MG63 (cell line): ENCODE results near the gene ZNF668. TPM values are rescaled to one million over a fixed set of nuclear protein-coding genes. Genes with fewer than 3 reads are reported as not detected.

Experiments
- DNase-seq: peaks from one replicate; pipeline ENCODE4 v3.0.0-alpha.2; 2020
- H3K27me3 ChIP-seq: fragments of 250-450 bp; sonication (Bioruptor Pico); 2 replicates; pipeline ENCODE4 v1.5.1; 2020; ENCODE audit warnings: mild to moderate bottlenecking, moderate library complexity
- H3K36me3 ChIP-seq: fragments of 250-450 bp; sonication (Bioruptor Pico); 2 replicates; pipeline ENCODE4 v1.5.1; 2020; ENCODE audit warnings: mild to moderate bottlenecking, moderate library complexity
- H3K4me3 ChIP-seq: fragments of 250-450 bp; sonication (Bioruptor Pico); 2 replicates; pipeline ENCODE4 v1.5.1; 2020; ENCODE audit warnings: mild to moderate bottlenecking, moderate library complexity
- H3K9me3 ChIP-seq: fragments of 250-450 bp; sonication (Bioruptor Pico); 2 replicates; pipeline ENCODE4 v1.5.1; 2020; ENCODE audit warnings: mild to moderate bottlenecking, moderate library complexity
- total RNA-seq: library from RNA; depleted of rRNA; stranded (reverse); fragments of >200 nt; shearing (Covaris generic); gene quantifications from 2 replicates; pipeline ENCODE4 v1.2.3, GENCODE V29; 2014; ENCODE audit warnings: low replicate concordance

The ZNF668 gene
- total RNA-seq, 1 experiment from 2014 or later, result 47.4 TPM

DNA sequence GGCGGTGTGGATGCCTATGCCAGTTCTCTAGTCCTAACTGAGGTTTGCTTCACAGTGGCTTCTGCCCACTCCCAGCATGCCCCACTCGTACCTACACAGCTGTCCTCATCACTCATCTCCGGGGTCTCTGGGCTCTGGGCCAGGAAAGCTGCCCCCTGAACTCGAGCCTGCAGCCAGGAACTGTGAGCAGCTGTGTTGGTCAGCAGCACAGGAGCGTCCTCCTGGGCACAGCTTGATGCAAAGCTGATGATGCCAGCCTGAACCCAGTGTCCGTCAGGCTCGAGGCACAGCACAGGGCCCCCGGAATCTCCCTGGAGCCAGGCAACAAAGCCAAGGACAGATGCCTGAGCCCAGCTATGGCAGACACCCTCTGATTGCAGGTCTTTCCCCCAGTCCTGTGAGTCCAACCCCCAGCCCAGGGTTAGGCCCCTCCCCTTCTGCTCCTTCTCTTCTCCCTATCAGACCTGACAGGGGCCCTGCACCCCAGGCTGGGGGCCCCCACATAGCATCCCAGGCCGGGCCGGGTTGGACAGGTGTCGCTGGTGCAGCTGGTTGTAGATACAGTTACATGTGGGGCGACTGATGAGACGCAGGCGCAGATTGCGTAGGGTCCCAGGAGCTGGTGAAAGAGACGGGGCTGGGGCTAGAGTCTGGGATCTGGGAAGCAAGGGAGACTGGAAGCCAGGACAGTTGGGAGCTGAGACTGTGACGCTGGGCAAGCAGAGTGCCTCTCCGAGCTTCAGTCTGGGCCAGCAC, 12.0 kb upstream of the ZNF668 start:
- DNase-seq, result no peak
- Histone ChIP-seq H3K27me3 (no peaks in the 10 kb centered on the region), H3K9me3 (no peaks in the 10 kb centered on the region), H3K36me3 (peaks cover 51% of the 10 kb centered on the region), H3K4me3 (no peak overlapping the region)

DNA sequence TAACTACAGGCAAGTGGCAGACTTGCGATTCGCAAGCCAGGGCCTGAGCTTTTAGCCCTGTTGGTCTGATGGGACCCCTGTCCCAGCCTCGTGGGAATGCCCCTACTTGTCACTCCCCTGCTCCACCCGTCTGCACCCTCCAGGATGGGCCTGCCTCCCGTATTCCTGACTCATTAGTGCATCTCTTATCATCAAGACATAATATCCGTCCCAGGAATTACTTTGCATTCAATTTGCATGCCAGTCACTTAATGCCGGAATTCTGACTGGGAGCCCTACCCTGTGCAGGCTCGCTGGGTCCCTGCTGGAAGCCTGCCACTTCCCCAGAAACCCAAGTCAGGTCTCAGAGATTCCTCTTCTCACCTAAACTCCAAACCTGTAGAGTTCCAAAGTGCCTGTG, 11.4 kb upstream of the ZNF668 start:
- no peaks in the 10 kb centered on the region for H3K27me3 ChIP-seq
- H3K9me3 ChIP-seq, result no peaks in the 10 kb centered on the region
- no peak overlapping the region for H3K4me3 ChIP-seq
- peaks cover 51% of the 10 kb centered on the region for H3K36me3 ChIP-seq
- no peak for DNase-seq

DNA sequence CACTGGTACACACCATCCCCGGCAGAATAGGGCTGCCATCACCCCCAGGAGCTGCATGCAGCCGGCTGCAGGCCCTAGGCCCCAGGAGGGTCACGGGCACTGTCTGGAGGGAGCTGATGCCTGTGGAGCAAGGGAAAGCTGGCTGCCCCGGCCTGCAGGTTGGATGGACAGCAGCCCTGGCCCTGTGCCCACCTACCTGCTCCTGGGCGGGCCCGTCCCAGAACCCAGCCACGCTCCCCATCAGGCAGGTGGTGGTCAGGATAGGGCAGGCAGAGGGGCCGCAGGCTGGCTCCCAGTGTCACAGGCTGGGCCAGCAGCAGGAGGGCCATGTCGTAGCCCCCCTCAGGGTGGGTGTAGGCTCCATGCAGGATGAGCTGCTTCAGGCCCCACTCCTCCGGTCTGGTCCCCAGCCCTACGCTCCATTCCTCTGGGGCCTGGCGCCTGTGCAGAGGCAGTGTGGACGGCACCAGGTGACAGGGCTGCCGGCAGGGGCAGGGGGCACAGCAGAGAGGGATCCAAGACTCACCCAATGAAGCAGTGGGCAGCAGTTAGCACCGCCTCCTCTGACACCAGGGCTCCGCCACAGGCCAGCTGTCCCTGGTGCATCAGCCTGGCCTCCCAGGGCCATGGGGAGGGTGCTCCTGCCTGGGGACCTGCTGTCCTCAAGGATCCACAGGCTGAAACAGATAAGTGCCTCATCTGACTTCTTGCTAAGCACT, 10.7 kb upstream of the ZNF668 start:
- H3K27me3 ChIP-seq, result no peaks in the 10 kb centered on the region
- peaks cover 55% of the 10 kb centered on the region for H3K36me3 ChIP-seq
- H3K9me3 ChIP-seq, result no peaks in the 10 kb centered on the region
- no peak overlapping the region for H3K4me3 ChIP-seq
- DNase-seq, result no peak

DNA sequence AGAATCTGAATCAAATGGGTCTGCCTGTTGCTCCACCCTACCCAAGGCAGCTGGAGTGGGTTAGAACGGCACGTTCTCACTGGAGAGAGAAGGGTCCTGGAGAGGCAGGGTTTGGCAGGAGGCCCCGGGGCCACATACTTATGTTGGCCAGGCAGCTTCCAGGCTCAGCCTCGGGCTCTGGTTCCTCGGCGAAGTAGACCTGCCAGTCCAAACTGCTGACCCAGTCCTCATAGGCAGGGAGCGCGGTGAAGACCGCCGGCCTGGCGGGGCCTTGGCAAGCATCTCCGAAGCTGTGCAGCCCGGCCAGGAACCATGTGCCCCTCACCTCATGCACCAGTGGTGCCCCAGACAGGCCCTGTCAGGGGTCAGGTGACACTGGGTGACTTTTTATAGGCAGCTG, 9.9 kb upstream of the ZNF668 start:
- no peak for DNase-seq
- Histone ChIP-seq H3K4me3 (no peak overlapping the region), H3K36me3 (peaks cover 54% of the 10 kb centered on the region), H3K27me3 (no peaks in the 10 kb centered on the region), H3K9me3 (no peaks in the 10 kb centered on the region)

DNA sequence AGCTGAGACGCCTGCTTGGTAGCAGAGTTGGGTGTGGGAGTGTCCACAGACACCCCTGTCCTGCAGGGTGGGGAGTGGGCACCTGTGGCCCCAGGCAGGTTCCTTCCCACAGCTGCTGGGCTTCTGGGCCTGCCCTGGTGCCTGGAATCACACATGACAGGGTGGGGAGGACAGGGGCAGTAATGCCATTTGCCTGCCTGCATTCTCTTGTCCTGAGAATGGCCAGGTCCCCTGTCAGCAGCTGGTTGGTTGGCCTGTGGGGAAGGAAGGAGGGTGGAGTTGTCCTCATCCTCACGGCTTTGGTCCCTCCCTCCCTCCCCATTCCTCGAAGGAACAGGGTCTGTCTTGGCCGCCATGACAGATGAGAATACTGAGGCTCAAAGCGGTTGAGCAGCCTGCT, 9.5 kb upstream of the ZNF668 start:
- DNase-seq, result no peak
- H3K9me3 ChIP-seq, result no peaks in the 10 kb centered on the region
- H3K27me3 ChIP-seq, result no peaks in the 10 kb centered on the region
- H3K36me3 ChIP-seq, result peaks cover 54% of the 10 kb centered on the region
- no peak overlapping the region for H3K4me3 ChIP-seq

DNA sequence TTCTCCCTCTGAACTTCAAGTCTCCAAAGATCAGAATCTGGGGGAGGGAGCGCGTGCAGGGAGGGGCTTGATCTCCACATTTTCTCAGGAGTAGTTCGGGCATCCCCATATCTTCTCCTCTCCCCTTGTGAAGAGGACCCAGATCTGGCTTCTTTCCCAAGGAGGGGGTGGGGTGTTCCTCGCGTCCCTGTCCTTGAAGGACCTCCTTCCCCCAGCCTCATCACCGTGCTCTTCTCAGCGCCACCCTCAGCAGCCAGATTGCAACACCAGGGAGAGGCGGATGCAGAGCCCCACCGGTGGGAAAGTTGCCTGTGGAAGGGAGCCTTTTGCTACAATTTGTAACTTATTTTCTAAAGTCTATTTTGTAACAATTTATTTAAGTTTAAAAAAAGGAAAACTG, 9.0 kb upstream of the ZNF668 start:
- no peaks in the 10 kb centered on the region for H3K27me3 ChIP-seq
- no peaks in the 10 kb centered on the region for H3K9me3 ChIP-seq
- peaks cover 52% of the 10 kb centered on the region for H3K36me3 ChIP-seq
- no peak overlapping the region for H3K4me3 ChIP-seq
- DNase-seq, result no peak

DNA sequence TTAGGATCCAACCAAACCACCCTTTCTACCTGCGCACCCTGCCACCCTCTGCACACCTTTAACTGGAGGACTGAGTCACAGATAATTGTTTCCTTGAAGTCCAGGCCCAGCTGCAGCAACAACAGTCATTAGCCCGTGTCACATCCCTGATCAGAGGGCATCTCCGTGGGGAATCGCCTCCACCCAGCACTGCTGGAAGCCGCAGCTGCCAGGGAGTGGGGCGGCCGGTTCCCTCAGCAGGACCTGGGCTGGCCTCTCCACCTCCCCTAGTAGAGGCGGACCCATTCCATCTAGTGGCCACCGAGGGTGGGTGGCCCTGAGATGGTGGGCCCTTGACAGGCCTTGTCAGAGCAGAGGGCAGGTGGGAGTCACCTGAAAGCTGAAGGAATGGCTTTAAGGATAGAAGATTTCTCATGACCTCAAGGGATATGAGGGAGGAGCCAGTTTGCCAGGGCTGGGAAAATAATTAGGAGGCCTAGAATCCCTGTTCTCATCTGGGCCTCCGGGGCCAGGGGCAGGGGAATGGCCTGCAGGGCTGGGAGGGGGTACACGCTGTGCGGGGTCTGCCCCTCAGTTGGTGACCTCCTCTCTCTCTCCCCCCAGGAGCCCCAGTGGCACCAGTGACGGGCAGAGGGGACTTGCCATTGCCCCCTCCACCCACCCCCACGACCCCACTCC, 8.5 kb upstream of the ZNF668 start:
- Histone ChIP-seq H3K27me3 (no peaks in the 10 kb centered on the region), H3K4me3 (no peak overlapping the region), H3K36me3 (peaks cover 56% of the 10 kb centered on the region), H3K9me3 (no peaks in the 10 kb centered on the region)
- no peak for DNase-seq

DNA sequence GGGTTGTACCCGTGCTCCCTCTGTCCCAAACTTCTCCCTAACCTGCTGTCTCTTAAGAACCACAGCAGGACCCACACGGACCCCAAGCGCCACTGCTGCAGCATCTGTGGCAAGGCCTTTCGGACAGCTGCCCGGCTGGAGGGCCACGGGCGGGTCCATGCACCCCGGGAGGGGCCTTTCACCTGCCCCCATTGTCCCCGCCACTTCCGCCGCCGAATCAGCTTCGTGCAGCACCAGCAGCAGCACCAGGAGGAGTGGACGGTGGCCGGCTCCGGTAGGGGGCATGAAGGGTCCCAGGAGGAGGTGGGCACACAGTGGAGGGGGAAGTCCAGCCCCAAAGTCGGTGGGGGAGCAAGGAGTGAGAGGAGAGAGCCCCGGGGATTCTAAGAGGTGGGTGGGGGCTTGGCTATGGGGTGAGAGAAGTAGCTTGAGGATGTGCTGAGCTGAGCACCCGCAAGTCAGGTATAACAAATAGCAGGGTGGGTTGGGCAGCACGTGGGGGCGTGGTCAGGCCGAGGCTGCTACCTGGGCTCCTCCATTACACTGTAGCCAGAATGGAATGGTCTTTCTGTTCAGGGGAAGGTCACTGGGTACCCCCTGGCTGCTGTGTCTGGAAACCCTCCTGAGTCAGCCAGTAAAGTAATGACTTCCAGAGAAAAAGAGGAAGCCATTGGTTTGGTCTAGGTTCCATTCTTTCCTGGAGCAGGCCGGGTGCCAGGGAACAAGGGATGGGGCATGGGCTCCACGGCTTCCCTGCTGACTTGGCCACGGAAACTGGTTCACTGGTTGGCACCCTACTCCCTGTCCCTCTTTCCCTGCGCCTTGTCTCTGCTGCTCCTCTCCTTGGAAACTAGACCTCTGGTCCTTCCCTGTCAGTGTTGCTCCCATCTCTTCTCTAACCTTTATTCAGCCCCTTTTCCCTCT, 7.7 kb upstream of the ZNF668 start:
- DNase-seq, result no peak

DNA sequence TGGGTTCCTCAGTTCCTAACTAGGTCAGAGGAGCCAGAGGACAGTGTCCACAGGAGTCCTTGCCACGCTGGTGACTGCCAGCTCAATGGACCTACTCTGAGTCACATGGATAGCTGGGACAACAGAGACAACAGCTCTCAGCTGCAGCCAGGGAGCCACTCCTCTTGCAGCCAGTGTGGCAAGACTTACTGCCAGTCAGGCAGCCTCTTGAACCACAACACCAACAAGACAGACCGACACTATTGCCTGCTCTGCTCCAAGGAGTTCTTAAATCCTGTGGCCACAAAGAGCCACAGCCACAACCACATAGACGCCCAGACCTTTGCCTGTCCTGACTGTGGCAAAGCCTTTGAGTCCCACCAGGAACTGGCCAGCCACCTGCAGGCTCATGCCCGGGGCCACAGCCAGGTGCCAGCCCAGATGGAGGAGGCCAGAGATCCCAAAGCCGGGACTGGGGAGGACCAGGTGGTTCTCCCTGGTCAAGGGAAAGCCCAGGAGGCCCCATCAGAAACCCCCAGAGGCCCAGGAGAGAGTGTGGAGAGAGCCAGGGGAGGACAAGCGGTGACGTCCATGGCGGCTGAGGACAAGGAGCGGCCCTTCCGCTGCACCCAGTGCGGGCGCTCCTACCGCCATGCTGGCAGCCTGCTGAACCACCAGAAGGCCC, 6.8 kb upstream of the ZNF668 start:
- Histone ChIP-seq H3K27me3 (no peaks in the 10 kb centered on the region), H3K36me3 (peaks cover 66% of the 10 kb centered on the region), H3K9me3 (no peaks in the 10 kb centered on the region)

More for the DNA sequence above, 7.7 kb upstream of the ZNF668 start:
- H3K27me3 ChIP-seq, result no peaks in the 10 kb centered on the region
- no peaks in the 10 kb centered on the region for H3K9me3 ChIP-seq
- H3K36me3 ChIP-seq, result peaks cover 61% of the 10 kb centered on the region
- no peak overlapping the region for H3K4me3 ChIP-seq

DNA sequence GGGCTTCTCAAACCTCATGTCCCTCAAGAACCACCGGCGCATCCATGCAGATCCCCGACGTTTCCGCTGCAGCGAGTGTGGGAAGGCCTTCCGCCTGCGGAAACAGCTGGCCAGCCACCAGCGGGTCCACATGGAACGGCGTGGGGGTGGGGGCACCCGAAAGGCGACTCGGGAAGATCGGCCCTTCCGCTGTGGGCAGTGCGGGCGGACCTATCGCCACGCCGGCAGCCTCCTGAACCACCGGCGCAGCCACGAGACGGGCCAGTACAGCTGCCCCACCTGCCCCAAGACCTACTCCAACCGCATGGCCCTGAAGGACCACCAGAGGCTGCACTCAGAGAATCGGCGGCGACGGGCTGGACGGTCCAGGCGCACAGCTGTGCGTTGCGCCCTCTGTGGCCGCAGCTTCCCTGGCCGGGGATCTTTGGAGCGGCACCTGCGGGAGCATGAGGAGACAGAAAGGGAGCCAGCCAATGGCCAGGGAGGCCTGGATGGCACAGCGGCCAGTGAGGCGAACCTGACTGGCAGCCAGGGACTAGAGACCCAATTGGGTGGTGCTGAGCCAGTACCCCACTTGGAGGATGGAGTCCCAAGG, 6.1 kb upstream of the ZNF668 start:
- peaks cover 67% of the 10 kb centered on the region for H3K36me3 ChIP-seq
- H3K27me3 ChIP-seq, result no peaks in the 10 kb centered on the region
- no peaks in the 10 kb centered on the region for H3K9me3 ChIP-seq
- H3K4me3 ChIP-seq, result no peak overlapping the region
- DNase-seq, result no peak

More for the DNA sequence above, 6.8 kb upstream of the ZNF668 start:
- H3K4me3 ChIP-seq, result no peak overlapping the region
- DNase-seq, result no peak

DNA sequence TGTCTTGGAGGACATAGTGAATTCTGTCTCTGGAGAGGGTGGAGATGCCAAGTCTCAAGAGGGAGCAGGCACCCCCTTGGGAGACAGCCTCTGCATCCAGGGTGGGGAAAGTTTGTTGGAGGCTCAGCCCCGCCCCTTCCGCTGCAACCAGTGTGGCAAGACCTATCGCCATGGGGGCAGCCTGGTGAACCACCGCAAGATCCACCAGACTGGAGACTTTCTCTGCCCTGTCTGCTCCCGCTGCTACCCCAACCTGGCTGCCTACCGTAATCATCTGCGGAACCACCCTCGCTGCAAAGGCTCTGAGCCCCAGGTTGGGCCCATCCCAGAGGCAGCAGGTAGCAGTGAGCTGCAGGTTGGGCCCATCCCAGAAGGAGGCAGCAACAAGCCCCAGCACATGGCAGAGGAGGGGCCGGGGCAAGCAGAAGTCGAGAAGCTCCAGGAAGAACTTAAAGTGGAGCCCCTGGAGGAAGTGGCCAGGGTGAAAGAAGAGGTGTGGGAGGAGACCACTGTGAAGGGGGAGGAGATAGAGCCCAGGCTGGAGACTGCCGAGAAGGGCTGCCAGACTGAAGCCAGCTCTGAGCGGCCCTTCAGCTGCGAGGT, 5.4 kb upstream of the ZNF668 start:
- Histone ChIP-seq H3K27me3 (no peaks in the 10 kb centered on the region), H3K4me3 (no peak overlapping the region), H3K9me3 (no peaks in the 10 kb centered on the region), H3K36me3 (peaks cover 63% of the 10 kb centered on the region)
- no peak for DNase-seq

DNA sequence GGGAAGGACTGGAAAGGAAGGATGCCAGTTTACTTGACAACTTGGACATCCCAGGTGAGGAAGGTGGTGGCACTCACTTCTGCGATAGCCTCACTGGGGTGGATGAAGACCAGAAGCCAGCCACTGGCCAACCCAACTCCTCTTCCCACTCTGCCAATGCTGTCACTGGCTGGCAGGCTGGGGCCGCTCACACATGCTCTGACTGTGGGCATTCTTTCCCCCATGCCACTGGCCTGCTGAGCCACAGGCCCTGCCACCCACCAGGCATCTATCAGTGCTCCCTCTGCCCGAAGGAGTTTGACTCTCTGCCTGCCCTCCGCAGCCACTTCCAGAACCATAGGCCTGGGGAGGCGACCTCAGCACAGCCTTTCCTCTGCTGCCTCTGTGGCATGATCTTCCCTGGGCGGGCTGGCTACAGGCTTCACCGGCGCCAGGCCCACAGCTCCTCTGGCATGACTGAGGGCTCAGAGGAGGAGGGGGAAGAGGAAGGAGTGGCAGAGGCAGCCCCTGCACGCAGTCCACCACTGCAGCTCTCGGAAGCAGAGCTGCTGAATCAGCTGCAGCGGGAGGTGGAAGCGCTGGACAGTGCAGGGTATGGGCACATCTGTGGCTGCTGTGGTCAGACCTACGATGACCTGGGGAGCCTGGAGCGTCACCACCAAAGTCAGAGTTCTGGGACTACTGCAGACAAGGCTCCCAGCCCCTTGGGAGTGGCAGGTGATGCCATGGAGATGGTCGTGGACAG, 4.7 kb upstream of the ZNF668 start:
- no peak for DNase-seq
- no peak overlapping the region for H3K4me3 ChIP-seq
- H3K27me3 ChIP-seq, result no peaks in the 10 kb centered on the region
- no peaks in the 10 kb centered on the region for H3K9me3 ChIP-seq
- peaks cover 59% of the 10 kb centered on the region for H3K36me3 ChIP-seq

DNA sequence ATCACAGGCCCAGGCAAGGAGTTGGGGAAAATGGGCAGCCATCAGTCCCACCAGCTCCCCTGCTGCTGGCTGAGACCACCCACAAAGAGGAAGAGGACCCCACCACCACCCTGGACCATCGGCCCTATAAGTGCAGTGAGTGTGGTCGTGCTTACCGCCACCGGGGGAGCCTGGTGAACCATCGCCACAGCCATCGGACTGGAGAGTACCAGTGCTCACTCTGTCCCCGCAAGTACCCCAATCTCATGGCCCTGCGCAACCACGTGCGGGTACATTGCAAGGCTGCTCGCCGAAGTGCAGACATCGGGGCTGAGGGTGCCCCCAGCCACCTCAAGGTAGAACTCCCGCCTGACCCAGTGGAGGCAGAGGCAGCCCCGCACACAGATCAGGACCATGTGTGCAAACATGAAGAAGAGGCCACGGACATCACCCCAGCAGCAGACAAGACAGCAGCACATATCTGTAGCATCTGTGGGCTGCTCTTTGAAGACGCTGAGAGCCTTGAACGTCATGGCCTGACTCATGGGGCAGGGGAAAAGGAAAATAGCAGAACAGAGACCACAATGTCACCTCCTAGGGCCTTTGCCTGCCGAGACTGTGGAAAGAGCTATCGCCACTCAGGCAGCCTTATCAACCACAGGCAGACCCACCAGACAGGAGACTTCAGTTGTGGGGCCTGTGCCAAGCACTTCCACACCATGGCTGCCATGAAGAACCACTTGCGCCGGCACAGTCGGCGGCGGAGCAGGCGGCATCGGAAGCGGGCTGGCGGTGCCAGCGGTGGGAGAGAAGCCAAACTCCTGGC, 3.8 kb upstream of the ZNF668 start:
- Histone ChIP-seq H3K27me3 (no peaks in the 10 kb centered on the region), H3K36me3 (peaks cover 56% of the 10 kb centered on the region), H3K9me3 (no peaks in the 10 kb centered on the region), H3K4me3 (no peak overlapping the region)
- no peak for DNase-seq

DNA sequence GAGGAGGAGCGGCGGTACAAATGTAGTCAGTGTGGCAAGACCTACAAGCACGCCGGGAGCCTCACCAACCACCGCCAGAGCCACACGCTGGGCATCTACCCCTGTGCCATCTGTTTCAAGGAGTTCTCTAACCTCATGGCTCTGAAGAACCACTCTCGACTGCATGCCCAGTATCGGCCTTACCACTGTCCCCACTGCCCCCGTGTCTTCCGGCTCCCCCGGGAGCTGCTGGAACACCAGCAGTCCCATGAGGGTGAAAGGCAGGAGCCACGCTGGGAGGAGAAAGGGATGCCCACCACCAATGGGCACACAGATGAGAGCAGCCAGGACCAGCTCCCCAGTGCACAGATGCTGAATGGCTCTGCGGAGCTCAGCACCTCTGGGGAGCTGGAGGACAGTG, 3.0 kb upstream of the ZNF668 start:
- H3K4me3 ChIP-seq, result no peak overlapping the region
- H3K9me3 ChIP-seq, result no peaks in the 10 kb centered on the region
- peaks cover 56% of the 10 kb centered on the region for H3K36me3 ChIP-seq
- no peaks in the 10 kb centered on the region for H3K27me3 ChIP-seq
- DNase-seq, result no peak
